Activated T-cell treated with anti-CD3 and anti-CD28 coated beads for 1 hour (primary cell): ENCODE results near the gene NDUFA5.
"Not testable (repeated sequence)": the region's sequence is repeated elsewhere in the genome, so short reads cannot be mapped to it uniquely, and the experiment has no call there.

Source experiments
- DNase-seq: peaks from one replicate; pipeline ENCODE4 v3.0.0-alpha.2; 2020; ENCODE audit warnings: low read depth

The NDUFA5 gene

GRCh38 chr7:123557016-123557397, 611 bp downstream of the NDUFA5 start:
- DNase-seq, result no peak

GRCh38 chr7:123555484-123555883, 2.1 kb downstream of the NDUFA5 start:
- no peak for DNase-seq

GRCh38 chr7:123553159-123553558, 4.5 kb downstream of the NDUFA5 start:
- no peak for DNase-seq

GRCh38 chr7:123552641-123553040, 5.0 kb downstream of the NDUFA5 start:
- no peak for DNase-seq

GRCh38 chr7:123552134-123552533, 5.5 kb downstream of the NDUFA5 start:
- DNase-seq, result not testable (repeated sequence)

GRCh38 chr7:123548406-123548805, 9.2 kb downstream of the NDUFA5 start:
- no peak for DNase-seq

GRCh38 chr7:123539871-123540270, 17.7 kb downstream of the NDUFA5 start:
- no peak for DNase-seq

GRCh38 chr7:123538897-123539296, 18.7 kb downstream of the NDUFA5 start:
- DNase-seq, result no peak

GRCh38 chr7:123538189-123538714, 19.4 kb downstream of the NDUFA5 start:
- DNase-seq, result no peak

- no peak for DNase-seq
These were observed 20.5 kb downstream of the NDUFA5 start for GRCh38 chr7:123537026-123537642.

- no peak for DNase-seq
These were observed 22.1 kb downstream of the NDUFA5 start for GRCh38 chr7:123535517-123535916.

GRCh38 chr7:123534383-123535260, 23.0 kb downstream of the NDUFA5 start, which contains the start of gene IQUB:
IQUB (minus strand) TSS chr7:123534595; CDS start chr7:123512340, 22,255 bp downstream.
- peak; percentile 96 for DNase-seq

GRCh38 chr7:123533929-123534382, 23.7 kb downstream of the NDUFA5 start:
- DNase-seq, result no peak

- no peak for DNase-seq
These were observed 24.1 kb downstream of the NDUFA5 start for GRCh38 chr7:123533553-123533917.

- not testable (repeated sequence) for DNase-seq
These were observed 24.6 kb downstream of the NDUFA5 start for GRCh38 chr7:123532788-123533552.

GRCh38 chr7:123532343-123532742, 25.3 kb downstream of the NDUFA5 start:
- DNase-seq, result not testable (repeated sequence)

GRCh38 chr7:123530035-123530591, 27.5 kb downstream of the NDUFA5 start:
- not testable (repeated sequence) for DNase-seq

- DNase-seq, result no peak
These were observed 29.4 kb downstream of the NDUFA5 start for GRCh38 chr7:123528265-123528664.

- not testable (repeated sequence) for DNase-seq
These were observed 29.8 kb downstream of the NDUFA5 start for GRCh38 chr7:123527712-123528225.

GRCh38 chr7:123526533-123526932, 31.1 kb downstream of the NDUFA5 start:
- not testable (repeated sequence) for DNase-seq

GRCh38 chr7:123522066-123522465, 35.6 kb downstream of the NDUFA5 start:
- no peak for DNase-seq

GRCh38 chr7:123505221-123505620, 52.4 kb downstream of the NDUFA5 start:
- no peak for DNase-seq
